Kidney capillary endothelial cell (primary cell): Measurements from ENCODE around the gene CDC14A.

ENCODE experiments used
- DNase-seq: peaks from one replicate; pipeline ENCODE4 v3.0.0-alpha.2; 2018; ENCODE audit warnings: low spot score

Gene CDC14A

GRCh38 chr1:100494393-100495084, 142.2 kb downstream of the CDC14A start:
- DNase-seq = no peak

DNA sequence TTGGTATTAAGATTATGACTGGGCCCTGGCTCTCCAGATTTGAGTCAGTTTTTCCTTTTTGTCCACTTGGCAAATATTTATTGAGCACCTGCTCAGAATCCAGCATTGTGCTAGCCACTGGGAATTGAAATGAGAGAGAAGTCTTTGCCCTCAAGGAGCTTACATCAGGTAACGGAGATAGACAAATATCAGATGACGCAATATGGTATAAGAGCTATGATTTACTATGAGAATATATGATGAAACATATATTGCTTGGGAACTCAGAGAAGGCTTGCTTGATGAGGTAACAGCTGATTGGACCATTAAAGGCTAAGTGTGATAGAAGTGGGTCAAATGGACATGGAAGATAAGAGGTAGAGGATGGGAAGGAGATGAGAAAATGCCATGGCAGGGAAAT, 144.6 kb downstream of the CDC14A start:
- DNase-seq = no peak

DNA sequence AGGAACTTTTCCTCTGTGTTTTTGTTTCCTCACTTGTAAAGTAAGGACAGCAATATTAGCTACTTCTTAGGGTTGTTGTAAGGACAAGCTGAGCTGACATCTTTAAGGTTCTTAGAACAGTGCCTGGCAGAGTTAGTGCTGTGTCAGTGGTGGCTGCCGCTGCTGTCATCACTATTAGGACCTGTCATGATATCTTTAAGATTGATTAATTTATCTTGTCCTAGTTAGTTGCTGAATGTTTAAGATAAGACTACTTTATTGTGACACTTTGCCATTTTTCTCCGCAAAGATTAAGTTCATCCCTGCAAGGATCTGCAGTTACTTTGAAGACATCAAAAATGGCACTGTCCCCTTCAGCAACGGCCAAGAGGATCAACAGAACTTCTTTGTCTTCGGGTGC, 145.5 kb downstream of the CDC14A start:
- DNase-seq = no peak

DNA sequence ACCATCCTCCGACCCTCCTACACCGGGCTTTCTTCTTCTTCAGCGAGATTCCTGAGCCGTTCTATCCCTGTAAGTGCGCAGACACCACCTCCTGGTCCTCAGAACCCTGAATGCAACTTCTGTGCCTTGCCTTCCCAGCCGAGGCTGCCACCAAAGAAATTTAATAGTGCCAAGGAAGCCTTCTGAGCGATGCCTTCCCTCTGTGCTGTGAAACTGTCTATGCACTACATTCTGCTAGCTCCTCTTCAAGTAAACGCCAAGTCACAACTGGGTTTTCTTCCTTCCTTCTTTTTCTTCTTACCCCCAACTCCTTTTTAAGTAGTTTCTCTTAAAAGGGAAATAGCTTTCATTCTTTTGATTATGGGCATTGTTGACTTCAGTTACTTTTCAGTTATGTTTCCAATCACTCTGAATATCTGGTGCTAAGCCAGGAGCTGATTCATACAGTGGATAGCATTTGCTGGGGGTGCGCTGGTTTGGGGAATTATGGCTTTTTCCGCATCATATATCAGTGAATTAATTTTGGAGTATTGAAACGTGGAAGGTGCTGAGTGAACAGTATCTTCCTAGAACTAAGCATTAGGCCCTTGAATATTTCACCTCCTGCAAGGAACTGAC, 147.0 kb downstream of the CDC14A start:
- DNase-seq = no peak

DNA sequence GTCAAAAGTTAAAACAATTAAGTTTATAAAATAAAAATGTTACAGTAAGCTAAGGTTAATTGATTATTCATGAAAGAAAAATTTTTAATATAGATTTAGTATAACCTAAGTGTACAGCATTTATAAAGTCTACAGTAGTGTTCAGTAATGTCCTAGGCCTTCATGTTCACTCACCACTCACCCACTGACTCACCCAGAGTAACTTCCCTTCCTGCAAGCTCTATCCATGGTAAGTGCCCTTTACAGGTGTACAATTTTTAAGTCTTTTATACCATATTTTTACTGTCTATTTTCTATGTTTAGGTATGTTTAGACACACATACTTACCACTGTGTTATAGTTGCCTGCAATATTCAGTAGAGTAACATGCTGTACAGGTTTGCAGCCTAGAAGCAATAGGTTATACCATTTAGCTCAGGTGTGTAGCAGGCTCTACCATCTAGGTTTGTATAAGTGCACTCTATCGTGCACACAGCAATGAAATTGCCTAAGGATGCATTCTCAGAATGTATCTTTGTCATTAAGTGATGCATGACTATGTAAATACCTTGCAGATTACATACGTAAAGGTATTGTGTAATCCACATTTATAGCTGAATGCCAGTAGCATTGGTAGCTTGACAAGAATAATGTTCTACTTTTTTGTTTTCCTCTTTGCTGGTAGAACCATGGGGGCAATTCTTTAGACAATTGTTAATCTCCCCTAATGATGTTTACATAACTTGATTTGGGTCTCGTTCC, 149.9 kb downstream of the CDC14A start:
- DNase-seq = no peak

DNA sequence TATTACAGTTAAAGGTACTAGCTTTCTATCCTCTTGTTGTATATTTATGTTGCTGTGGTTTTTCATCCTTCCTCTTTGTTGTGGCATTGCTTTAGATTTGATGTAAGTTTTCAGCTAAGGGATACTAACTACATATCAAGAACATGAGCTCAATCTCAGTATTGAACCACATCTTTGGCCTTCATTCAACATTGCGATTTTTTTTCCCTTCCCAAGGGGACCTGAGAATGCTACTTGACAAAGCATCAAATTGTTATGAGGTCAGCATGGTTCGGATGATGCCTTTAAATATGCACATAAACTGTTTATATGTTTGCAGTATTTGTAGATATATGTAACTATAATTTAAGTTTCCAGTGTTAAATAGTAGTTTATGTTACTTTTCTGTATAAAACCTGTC, 153.9 kb downstream of the CDC14A start:
- no peak for DNase-seq

DNA sequence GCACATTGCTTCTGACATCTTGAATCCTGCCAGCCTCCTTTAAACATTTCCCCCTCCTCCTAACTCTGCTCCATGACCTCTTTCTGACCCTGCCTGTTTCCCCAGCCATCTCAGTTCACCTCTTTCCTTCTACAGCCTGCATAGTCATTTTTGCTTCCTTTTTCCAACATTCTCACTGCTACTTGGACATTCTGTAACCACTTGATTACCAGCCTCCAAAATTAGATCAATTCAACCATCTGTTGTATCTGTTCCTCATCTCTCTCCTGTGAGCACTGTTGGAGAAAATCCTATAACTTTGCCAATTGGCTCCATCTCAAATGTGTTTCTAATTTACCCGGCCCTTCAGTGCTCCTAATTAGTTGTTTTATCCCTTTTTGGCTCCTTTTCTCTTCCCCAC, 158.1 kb downstream of the CDC14A start:
- DNase-seq = no peak

DNA sequence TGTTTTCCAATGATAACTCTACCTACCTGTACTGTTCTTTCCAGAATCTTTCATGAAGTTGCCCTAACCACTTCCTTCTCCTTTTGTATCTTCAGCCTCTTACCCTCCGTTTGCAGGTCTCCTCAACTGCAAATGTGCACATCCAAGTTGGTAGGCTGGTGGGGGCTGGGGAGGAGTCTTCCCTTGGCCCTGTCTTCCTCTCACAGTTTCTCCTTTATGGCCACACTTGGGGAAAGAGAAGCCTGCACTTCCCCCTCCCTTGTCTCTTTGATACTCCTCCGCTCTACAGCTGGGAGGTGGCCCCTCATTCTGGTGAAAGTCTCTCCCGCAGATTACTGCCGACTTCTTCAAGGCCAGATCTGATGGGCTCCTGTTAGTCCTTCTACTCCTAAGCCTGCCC, 158.8 kb downstream of the CDC14A start:
- no peak for DNase-seq

GRCh38 chr1:100511773-100512172, 159.5 kb downstream of the CDC14A start:
- no peak for DNase-seq

DNA sequence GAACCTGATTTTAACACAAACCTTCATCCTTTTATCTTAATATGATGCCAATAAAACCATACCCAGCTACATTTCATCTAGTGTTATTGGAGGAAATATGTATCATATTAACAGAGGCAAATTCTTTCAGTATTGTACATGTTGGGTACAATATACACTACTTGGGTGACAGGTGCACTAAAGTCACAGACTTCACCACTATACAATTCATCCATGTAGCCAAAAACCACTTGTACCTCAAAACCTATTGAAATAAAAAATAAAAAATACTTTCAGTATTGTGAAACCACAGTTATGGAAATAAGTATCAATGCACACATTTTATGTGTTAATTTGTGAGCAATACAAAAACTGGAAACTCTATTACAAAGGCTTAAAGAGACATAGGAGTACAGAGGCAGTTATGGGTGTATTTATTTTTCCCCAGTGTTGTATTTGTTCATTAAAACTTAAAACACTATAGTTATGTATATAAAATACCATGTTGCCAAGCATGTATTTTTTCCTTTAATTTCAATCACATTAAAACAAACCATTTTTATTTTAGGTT, 160.6 kb downstream of the CDC14A start:
- DNase-seq = no peak

DNA sequence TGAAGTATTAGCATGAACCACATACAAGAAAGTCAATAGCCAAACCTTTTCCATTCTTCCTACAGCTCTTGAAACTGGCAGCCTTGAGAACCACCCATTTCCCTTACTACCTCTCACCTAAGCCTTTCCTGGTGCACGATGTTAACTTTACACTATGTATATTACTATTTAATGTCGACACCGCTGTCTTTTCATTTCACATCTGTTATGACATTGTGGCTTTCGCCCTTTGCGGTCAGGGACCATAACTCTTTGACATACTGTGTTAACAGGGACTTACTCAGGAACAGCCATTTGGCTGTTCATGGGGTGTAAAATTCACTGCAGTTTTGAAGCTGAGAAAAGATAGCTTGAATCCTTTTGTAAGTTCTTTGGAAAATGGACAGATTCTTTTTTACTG, 164.6 kb downstream of the CDC14A start:
- no peak for DNase-seq

- no peak for DNase-seq
Observed at GRCh38 chr1:100517515-100517914, 165.2 kb downstream of the CDC14A start.

DNA sequence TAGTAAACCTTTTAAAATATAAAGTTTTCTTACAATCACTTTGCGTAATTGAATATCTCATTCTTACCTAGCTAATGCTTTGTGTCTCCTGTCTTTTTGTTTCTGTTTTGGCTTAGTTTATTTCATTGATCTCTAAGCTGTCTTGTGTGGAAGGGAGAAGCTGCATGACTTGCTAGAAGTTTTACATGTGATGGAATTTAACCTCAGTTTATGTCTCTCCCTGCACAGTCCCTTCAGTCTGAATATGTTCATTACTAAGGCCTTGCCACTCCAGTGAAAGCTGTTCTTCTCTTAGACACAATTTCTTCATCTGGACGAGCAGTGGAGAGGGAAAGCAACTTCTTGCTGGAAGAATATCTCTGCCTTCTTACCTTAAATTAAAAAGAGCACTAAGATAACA, 165.7 kb downstream of the CDC14A start:
- no peak for DNase-seq

- DNase-seq = no peak
Observed at GRCh38 chr1:100523038-100523652, 170.8 kb downstream of the CDC14A start.

DNA sequence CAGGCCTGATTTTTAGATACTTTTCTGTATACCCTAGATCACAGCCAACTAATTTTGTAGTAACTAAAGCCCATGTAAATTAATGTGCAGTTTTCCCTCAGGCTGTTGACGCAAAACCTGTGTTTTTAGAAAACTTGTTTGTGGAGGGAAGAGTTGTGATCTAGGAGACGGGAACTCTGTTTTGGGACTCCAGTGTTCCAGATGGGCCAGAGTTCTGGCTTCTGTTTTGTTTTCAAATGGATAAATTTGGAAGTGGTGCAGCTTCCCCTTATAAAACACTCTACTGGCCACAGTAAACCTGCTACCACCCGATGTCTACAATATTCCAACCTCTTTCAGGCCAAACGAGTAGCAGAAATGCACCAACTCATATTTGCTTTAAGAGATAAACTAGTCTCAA, 172.0 kb downstream of the CDC14A start:
- no peak for DNase-seq

DNA sequence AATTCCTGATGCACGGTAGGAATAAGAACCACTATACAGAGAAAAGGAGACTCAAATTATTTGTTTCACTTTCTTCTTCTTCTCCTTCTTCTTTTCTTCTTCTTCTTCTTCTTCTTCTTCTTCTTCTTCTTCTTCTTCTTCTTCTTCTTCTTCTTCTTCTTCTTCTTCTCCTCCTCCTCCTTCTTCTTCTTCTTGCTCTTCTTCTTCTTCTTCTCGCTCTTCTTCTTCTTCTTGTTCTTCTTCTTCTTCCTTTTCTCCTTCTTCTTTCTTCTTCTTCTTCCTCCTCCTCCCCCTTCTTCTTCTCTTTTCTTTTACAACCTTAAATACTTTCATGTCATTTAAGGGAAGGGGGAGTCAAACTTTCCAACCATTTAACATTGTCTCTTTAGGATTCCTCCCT, 174.6 kb downstream of the CDC14A start:
- no peak for DNase-seq

GRCh38 chr1:100528871-100529270, 176.6 kb downstream of the CDC14A start:
- DNase-seq = no peak

GRCh38 chr1:100530141-100530540, 177.8 kb downstream of the CDC14A start:
- DNase-seq = no peak

GRCh38 chr1:100530880-100531487, 178.7 kb downstream of the CDC14A start:
- DNase-seq = no peak

- no peak for DNase-seq
Observed at GRCh38 chr1:100532645-100533044, 180.3 kb downstream of the CDC14A start.

DNA sequence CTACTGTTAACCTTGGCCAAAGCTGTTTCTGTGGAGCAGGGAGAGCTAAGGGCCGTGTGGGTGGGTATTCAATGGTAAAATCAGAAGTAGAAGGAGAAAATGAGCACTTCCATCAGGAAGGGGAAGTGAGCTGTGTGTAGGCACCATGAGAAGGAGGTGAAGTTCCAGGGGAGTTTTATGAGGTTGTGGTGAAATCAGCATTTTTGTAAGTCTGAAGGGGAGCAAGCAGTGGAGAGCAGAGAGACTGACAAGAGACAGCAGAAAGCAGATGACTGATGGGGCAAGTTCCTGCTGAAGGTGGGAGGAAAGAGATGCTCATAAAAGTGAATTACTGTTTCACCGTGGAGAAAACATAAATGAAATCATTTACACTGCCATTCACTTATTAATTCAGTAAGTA, 183.0 kb downstream of the CDC14A start:
- DNase-seq = no peak

GRCh38 chr1:100536031-100536430, 183.7 kb downstream of the CDC14A start:
- no peak for DNase-seq
